ENCODE data around the gene PCSK6.

DNA sequence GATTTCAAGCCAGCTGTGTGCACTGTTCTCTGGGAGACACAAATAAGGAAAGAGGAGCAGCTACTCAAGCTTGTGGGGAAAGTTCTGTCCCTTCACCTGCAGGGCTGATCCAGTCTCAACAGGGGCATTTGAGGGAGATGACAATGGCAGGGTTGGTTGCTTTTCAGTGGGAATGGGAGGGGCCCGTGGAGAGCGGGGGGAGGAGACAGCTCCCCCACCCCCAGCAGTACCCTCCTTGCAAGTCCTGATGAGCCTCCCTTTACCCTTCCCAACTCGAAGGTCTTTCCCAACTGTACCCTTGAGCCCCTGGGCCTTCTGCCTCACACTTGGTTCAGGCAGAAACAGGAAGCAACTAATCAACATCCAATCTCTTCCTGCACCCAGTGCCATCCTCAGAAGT, 122.7 kb downstream of the PCSK6 start:
- TF ChIP-seq PATZ1 (CRISPR knock-in tag; IDR thresholded peaks at IDR 0.05; ENCODE audit: borderline replicate concordance) (no peak), CSDC2 (CRISPR knock-in tag; IDR thresholded peaks at IDR 0.05) (no peak), RARB (CRISPR knock-in tag; IDR thresholded peaks at IDR 0.05) (no peak), ZFP3 (CRISPR knock-in tag; IDR thresholded peaks at IDR 0.05) (no peak), BACH2 (CRISPR knock-in tag; IDR thresholded peaks at IDR 0.05; ENCODE audit: borderline replicate concordance) (no peak), TOX (CRISPR knock-in tag; IDR thresholded peaks at IDR 0.05; ENCODE audit: borderline replicate concordance) (no peak), TCF4 (CRISPR knock-in tag; IDR thresholded peaks at IDR 0.05; ENCODE audit: borderline replicate concordance) (no peak), ZFP30 (CRISPR knock-in tag; IDR thresholded peaks at IDR 0.05) (no peak), CREB5 (CRISPR knock-in tag; IDR thresholded peaks at IDR 0.05; ENCODE audit: low read depth) (no peak), CSRNP3 (CRISPR knock-in tag; IDR thresholded peaks at IDR 0.05) (no peak), ESRRG (CRISPR knock-in tag; IDR thresholded peaks at IDR 0.05) (no peak)
- TF ChIP-seq, protein P1, sequence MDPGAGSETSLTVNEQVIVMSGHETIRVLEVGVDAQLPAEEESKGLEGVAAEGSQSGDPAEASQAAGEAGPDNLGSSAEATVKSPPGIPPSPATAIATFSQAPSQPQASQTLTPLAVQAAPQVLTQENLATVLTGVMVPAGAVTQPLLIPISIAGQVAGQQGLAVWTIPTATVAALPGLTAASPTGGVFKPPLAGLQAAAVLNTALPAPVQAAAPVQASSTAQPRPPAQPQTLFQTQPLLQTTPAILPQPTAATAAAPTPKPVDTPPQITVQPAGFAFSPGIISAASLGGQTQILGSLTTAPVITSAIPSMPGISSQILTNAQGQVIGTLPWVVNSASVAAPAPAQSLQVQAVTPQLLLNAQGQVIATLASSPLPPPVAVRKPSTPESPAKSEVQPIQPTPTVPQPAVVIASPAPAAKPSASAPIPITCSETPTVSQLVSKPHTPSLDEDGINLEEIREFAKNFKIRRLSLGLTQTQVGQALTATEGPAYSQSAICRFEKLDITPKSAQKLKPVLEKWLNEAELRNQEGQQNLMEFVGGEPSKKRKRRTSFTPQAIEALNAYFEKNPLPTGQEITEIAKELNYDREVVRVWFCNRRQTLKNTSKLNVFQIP (CRISPR knock-in tag; IDR thresholded peaks at IDR 0.05; ENCODE audit: borderline replicate concordance, low read depth) = no peak

All from SK-N-SH treated with all-trans-retinoic acid at 6 μM for 48 hours (cell line).